Endothelial cell (in vitro differentiated cells): ENCODE measurements around the gene CCDC178. TPM values are rescaled to one million over a fixed set of nuclear protein-coding genes. Genes with fewer than 3 reads are reported as not detected.

Experiments
- DNase-seq: peaks from one replicate; pipeline ENCODE4 v3.0.0; 2021; ENCODE audit warnings: low spot score
- H3K27ac Mint-ChIP-seq: one replicate; pipeline ENCODE4 v1.8.0; 2021; ENCODE audit warnings: mixed read lengths, inconsistent platforms; ENCODE audit not compliant: unreplicated experiment
- H3K27me3 Mint-ChIP-seq: one replicate; pipeline ENCODE4 v1.8.0; 2021; ENCODE audit warnings: mild to moderate bottlenecking, moderate library complexity, mixed read lengths, inconsistent platforms; ENCODE audit not compliant: unreplicated experiment
- H3K36me3 Mint-ChIP-seq: one replicate; pipeline ENCODE4 v1.8.0; 2021; ENCODE audit warnings: mild to moderate bottlenecking, low read depth, mixed read lengths, inconsistent platforms; ENCODE audit not compliant: unreplicated experiment
- H3K4me1 Mint-ChIP-seq: one replicate; pipeline ENCODE4 v1.8.0; 2021; ENCODE audit warnings: mild to moderate bottlenecking, mixed read lengths, inconsistent platforms; ENCODE audit not compliant: unreplicated experiment
- H3K4me3 Mint-ChIP-seq: one replicate; pipeline ENCODE4 v1.8.0; 2021; ENCODE audit warnings: mild to moderate bottlenecking, mixed read lengths, inconsistent platforms; ENCODE audit not compliant: unreplicated experiment
- H3K9me3 Mint-ChIP-seq: one replicate; pipeline ENCODE4 v1.8.0; 2021; ENCODE audit warnings: mixed read lengths, inconsistent platforms; ENCODE audit not compliant: unreplicated experiment
- total RNA-seq: library from RNA; stranded (reverse); fragmentation: NEBNext Ultra II Directional; extraction: Animal tissue kit (Norgen Biotek cat#: 25700); gene quantifications from one replicate; pipeline ENCODE4 v1.2.1, GENCODE V29; 2021; ENCODE audit not compliant: unreplicated experiment
- TF ChIP-seq, protein P1 (sequence below): fragments of 200-600 bp; sonication (generic); IDR thresholded peaks from one replicate; pipeline ENCODE4 v1.5.0; 2021; ENCODE audit warnings: antibody characterized with exemption; ENCODE audit not compliant: unreplicated experiment

The CCDC178 gene
- total RNA-seq, 1 donor from 2014 or later = 5.3 TPM

GRCh38 chr18:32974421-32975162 lies 465.9 kb downstream of the CCDC178 start:
- Mint-ChIP-seq H3K4me1 (peaks cover 2% of the 10 kb centered on the region), H3K36me3 (no peaks in the 10 kb centered on the region), H3K4me3 (no peak overlapping the region), H3K27ac (no peak overlapping the region), H3K9me3 (no peaks in the 10 kb centered on the region), H3K27me3 (no peaks in the 10 kb centered on the region)
- DNase-seq = no peak
- TF ChIP-seq, protein P1, sequence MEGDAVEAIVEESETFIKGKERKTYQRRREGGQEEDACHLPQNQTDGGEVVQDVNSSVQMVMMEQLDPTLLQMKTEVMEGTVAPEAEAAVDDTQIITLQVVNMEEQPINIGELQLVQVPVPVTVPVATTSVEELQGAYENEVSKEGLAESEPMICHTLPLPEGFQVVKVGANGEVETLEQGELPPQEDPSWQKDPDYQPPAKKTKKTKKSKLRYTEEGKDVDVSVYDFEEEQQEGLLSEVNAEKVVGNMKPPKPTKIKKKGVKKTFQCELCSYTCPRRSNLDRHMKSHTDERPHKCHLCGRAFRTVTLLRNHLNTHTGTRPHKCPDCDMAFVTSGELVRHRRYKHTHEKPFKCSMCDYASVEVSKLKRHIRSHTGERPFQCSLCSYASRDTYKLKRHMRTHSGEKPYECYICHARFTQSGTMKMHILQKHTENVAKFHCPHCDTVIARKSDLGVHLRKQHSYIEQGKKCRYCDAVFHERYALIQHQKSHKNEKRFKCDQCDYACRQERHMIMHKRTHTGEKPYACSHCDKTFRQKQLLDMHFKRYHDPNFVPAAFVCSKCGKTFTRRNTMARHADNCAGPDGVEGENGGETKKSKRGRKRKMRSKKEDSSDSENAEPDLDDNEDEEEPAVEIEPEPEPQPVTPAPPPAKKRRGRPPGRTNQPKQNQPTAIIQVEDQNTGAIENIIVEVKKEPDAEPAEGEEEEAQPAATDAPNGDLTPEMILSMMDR = no peak

GRCh38 chr18:32968248-32968647 lies 472.3 kb downstream of the CCDC178 start:
- no peak overlapping the region for H3K4me3 Mint-ChIP-seq

GRCh38 chr18:32966141-32966540 lies 474.4 kb downstream of the CCDC178 start:
- Mint-ChIP-seq H3K36me3 (no peaks in the 10 kb centered on the region), H3K9me3 (no peaks in the 10 kb centered on the region), H3K27me3 (no peaks in the 10 kb centered on the region), H3K4me3 (no peak overlapping the region), H3K4me1 (peaks cover 21% of the 10 kb centered on the region), H3K27ac (no peak overlapping the region)
- TF ChIP-seq, protein P1 = no peak
- DNase-seq = no peak

More at GRCh38 chr18:32968248-32968647, 472.3 kb downstream of the CCDC178 start:
- H3K36me3 Mint-ChIP-seq = no peaks in the 10 kb centered on the region
- DNase-seq = no peak
- H3K4me1 Mint-ChIP-seq = peaks cover 6% of the 10 kb centered on the region
- TF ChIP-seq, protein P1 = no peak
- H3K9me3 Mint-ChIP-seq = no peaks in the 10 kb centered on the region
- H3K27ac Mint-ChIP-seq = no peak overlapping the region
- no peaks in the 10 kb centered on the region for H3K27me3 Mint-ChIP-seq

GRCh38 chr18:32961538-32961937 lies 479.0 kb downstream of the CCDC178 start:
- Mint-ChIP-seq H3K36me3 (no peaks in the 10 kb centered on the region), H3K9me3 (no peaks in the 10 kb centered on the region), H3K4me3 (no peak overlapping the region), H3K27ac (no peak overlapping the region), H3K27me3 (no peaks in the 10 kb centered on the region), H3K4me1 (peaks cover 23% of the 10 kb centered on the region)
- TF ChIP-seq, protein P1 = no peak
- DNase-seq = no peak

GRCh38 chr18:32958746-32959145 lies 481.8 kb downstream of the CCDC178 start:
- H3K9me3 Mint-ChIP-seq = no peaks in the 10 kb centered on the region
- H3K4me3 Mint-ChIP-seq = no peak overlapping the region
- H3K36me3 Mint-ChIP-seq = no peaks in the 10 kb centered on the region
- peaks cover 29% of the 10 kb centered on the region for H3K4me1 Mint-ChIP-seq
- TF ChIP-seq, protein P1 = no peak
- no peaks in the 10 kb centered on the region for H3K27me3 Mint-ChIP-seq
- no peak for DNase-seq
- H3K27ac Mint-ChIP-seq = no peak overlapping the region
